ENCODE measurements around the gene RPAP2.

The RPAP2 gene

GRCh38 chr1:92317836-92318493 is 19.1 kb downstream of the RPAP2 start:
- no peak overlapping the region for H3K4me3 ChIP-seq (ENCODE audit: low read depth in 1 of 2, low read length in 2 of 2)
- H3K9ac ChIP-seq (ENCODE audit: low read depth in 1 of 2, low read length in 2 of 2) = no peak overlapping the region
- no peaks in the 10 kb centered on the region for H3K27me3 ChIP-seq (ENCODE audit: control insufficient read depth in 1 of 2, insufficient read depth in 2 of 2, low read length in 2 of 2)
- H3K4me1 ChIP-seq (ENCODE audit: control insufficient read depth in 1 of 2, insufficient read depth in 2 of 2, low read length in 2 of 2) = no peaks in the 10 kb centered on the region
- no peak overlapping the region for H3K27ac ChIP-seq (ENCODE audit: low read depth, low read length)
- H3K9me3 ChIP-seq (ENCODE audit: control insufficient read depth in 1 of 2, low read length in 2 of 2) = no peaks in the 10 kb centered on the region
- H3K36me3 ChIP-seq (ENCODE audit: control insufficient read depth in 1 of 2, insufficient read depth in 2 of 2, low read length in 2 of 2) = no peaks in the 10 kb centered on the region

DNA sequence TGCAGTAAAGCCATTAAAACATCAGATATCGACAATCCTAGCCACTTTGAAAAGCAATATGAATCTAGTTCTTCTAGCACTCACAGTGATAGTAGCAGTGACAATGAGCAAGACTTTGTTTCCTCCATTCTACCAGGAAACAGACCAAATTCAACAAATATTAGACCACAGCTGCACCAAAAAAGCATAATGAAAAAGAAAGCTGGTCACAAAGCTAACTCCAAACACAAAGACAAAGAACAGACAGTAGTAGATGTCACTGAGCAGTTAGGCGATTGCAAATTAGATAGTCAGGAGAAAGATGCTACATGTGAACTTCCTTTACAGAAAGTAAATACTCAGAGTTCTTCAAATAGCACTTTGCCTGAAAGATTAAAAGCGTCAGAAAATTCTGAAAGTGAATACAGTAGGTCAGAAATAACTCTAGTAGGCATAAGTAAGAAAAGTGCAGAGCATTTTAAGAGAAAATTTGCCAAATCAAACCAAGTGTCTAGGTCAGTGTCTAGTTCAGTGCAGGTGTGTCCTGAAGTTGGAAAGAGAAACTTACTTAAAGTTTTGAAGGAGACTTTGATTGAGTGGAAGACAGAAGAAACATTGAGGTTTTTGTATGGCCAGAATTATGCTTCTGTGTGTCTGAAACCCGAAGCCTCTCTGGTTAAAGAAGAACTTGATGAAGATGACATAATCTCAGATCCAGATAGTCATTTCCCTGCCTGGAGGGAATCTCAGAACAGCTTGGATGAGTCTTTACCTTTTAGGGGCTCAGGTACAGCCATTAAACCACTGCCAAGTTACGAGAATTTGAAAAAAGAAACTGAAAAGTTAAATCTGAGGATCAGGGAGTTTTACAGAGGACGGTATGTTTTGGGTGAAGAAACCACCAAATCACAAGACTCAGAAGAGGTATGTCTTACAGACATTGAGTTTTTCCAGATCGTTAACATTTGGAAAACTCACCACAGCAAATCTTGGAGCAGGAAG is 24.9 kb downstream of the RPAP2 start:
- Histone ChIP-seq H3K9me3 (ENCODE audit: control insufficient read depth in 1 of 2, low read length in 2 of 2) (peaks cover 7 to 15% of the 10 kb centered on the region in 2 donors), H3K4me1 (ENCODE audit: control insufficient read depth in 1 of 2, insufficient read depth in 2 of 2, low read length in 2 of 2) (no peaks in the 10 kb centered on the region), H3K4me3 (ENCODE audit: low read depth in 1 of 2, low read length in 2 of 2) (no peak overlapping the region), H3K36me3 (ENCODE audit: control insufficient read depth in 1 of 2, insufficient read depth in 2 of 2, low read length in 2 of 2) (peaks cover 7 to 25% of the 10 kb centered on the region in 2 donors), H3K27ac (ENCODE audit: low read depth, low read length) (no peak overlapping the region), H3K9ac (ENCODE audit: low read depth in 1 of 2, low read length in 2 of 2) (no peak overlapping the region), H3K27me3 (ENCODE audit: control insufficient read depth in 1 of 2, insufficient read depth in 2 of 2, low read length in 2 of 2) (no peaks in the 10 kb centered on the region)

- Histone ChIP-seq H3K27ac (ENCODE audit: low read depth, low read length) (no peak overlapping the region), H3K9me3 (ENCODE audit: control insufficient read depth in 1 of 2, low read length in 2 of 2) (peaks cover 7 to 15% of the 10 kb centered on the region in 2 donors), H3K4me1 (ENCODE audit: control insufficient read depth in 1 of 2, insufficient read depth in 2 of 2, low read length in 2 of 2) (no peaks in the 10 kb centered on the region), H3K27me3 (ENCODE audit: control insufficient read depth in 1 of 2, insufficient read depth in 2 of 2, low read length in 2 of 2) (no peaks in the 10 kb centered on the region), H3K36me3 (ENCODE audit: control insufficient read depth in 1 of 2, insufficient read depth in 2 of 2, low read length in 2 of 2) (peaks cover 7 to 30% of the 10 kb centered on the region in 2 donors), H3K9ac (ENCODE audit: low read depth in 1 of 2, low read length in 2 of 2) (no peak overlapping the region), H3K4me3 (ENCODE audit: low read depth in 1 of 2, low read length in 2 of 2) (no peak overlapping the region)
These were observed 25.9 kb downstream of the RPAP2 start for GRCh38 chr1:92324784-92325183.

GRCh38 chr1:92326681-92327080 is 27.8 kb downstream of the RPAP2 start:
- no peak overlapping the region for H3K9ac ChIP-seq (ENCODE audit: low read depth in 1 of 2, low read length in 2 of 2)
- H3K4me1 ChIP-seq (ENCODE audit: control insufficient read depth in 1 of 2, insufficient read depth in 2 of 2, low read length in 2 of 2) = no peaks in the 10 kb centered on the region
- peaks cover 7 to 15% of the 10 kb centered on the region in 2 donors for H3K9me3 ChIP-seq (ENCODE audit: control insufficient read depth in 1 of 2, low read length in 2 of 2)
- H3K4me3 ChIP-seq (ENCODE audit: low read depth in 1 of 2, low read length in 2 of 2) = no peak overlapping the region
- H3K36me3 ChIP-seq (ENCODE audit: control insufficient read depth in 1 of 2, insufficient read depth in 2 of 2, low read length in 2 of 2) = peaks cover 7 to 33% of the 10 kb centered on the region in 2 donors
- no peaks in the 10 kb centered on the region for H3K27me3 ChIP-seq (ENCODE audit: control insufficient read depth in 1 of 2, insufficient read depth in 2 of 2, low read length in 2 of 2)
- H3K27ac ChIP-seq (ENCODE audit: low read depth, low read length) = no peak overlapping the region

- Histone ChIP-seq H3K27ac (ENCODE audit: low read depth, low read length) (no peak overlapping the region), H3K9me3 (ENCODE audit: control insufficient read depth in 1 of 2, low read length in 2 of 2) (peaks cover 7 to 15% of the 10 kb centered on the region in 2 donors), H3K4me1 (ENCODE audit: control insufficient read depth in 1 of 2, insufficient read depth in 2 of 2, low read length in 2 of 2) (no peaks in the 10 kb centered on the region), H3K27me3 (ENCODE audit: control insufficient read depth in 1 of 2, insufficient read depth in 2 of 2, low read length in 2 of 2) (no peaks in the 10 kb centered on the region), H3K4me3 (ENCODE audit: low read depth in 1 of 2, low read length in 2 of 2) (no peak overlapping the region), H3K9ac (ENCODE audit: low read depth in 1 of 2, low read length in 2 of 2) (no peak overlapping the region), H3K36me3 (ENCODE audit: control insufficient read depth in 1 of 2, insufficient read depth in 2 of 2, low read length in 2 of 2) (peaks cover 7 to 33% of the 10 kb centered on the region in 2 donors)
These were observed 28.9 kb downstream of the RPAP2 start for GRCh38 chr1:92327794-92328193.

- no peak overlapping the region for H3K27ac ChIP-seq (ENCODE audit: low read depth, low read length)
- no peak overlapping the region for H3K4me3 ChIP-seq (ENCODE audit: low read depth in 1 of 2, low read length in 2 of 2)
- no peaks in the 10 kb centered on the region for H3K4me1 ChIP-seq (ENCODE audit: control insufficient read depth in 1 of 2, insufficient read depth in 2 of 2, low read length in 2 of 2)
- H3K9me3 ChIP-seq (ENCODE audit: control insufficient read depth in 1 of 2, low read length in 2 of 2) = peaks cover 7 to 15% of the 10 kb centered on the region in 2 donors
- peaks cover 0 to 27% of the 10 kb centered on the region in 2 donors for H3K36me3 ChIP-seq (ENCODE audit: control insufficient read depth in 1 of 2, insufficient read depth in 2 of 2, low read length in 2 of 2)
- no peaks in the 10 kb centered on the region for H3K27me3 ChIP-seq (ENCODE audit: control insufficient read depth in 1 of 2, insufficient read depth in 2 of 2, low read length in 2 of 2)
- H3K9ac ChIP-seq (ENCODE audit: low read depth in 1 of 2, low read length in 2 of 2) = no peak overlapping the region
These were observed 30.7 kb downstream of the RPAP2 start for GRCh38 chr1:92329347-92330129.

DNA sequence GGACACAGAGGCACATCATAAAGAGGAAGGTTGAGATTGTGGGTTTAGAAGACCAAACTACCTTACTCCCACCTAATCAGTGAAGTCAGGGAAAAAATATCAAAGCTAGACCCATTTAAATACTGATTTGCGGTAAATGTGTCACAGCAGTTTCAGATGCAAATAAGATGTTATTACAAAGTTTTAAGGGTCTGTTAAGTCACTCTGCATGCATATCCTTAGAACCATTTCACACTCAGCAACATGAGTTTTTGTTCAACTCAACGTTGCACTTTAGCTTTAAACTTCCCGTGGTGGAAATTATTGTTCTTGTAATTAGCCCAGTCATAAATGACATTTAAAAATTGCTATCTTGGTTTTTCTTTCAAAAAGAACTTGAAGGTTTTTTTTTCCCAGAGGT is 34.8 kb downstream of the RPAP2 start:
- Histone ChIP-seq H3K36me3 (ENCODE audit: control insufficient read depth in 1 of 2, insufficient read depth in 2 of 2, low read length in 2 of 2) (peaks cover 0 to 28% of the 10 kb centered on the region in 2 donors), H3K9me3 (ENCODE audit: control insufficient read depth in 1 of 2, low read length in 2 of 2) (no peaks in the 10 kb centered on the region), H3K4me1 (ENCODE audit: control insufficient read depth in 1 of 2, insufficient read depth in 2 of 2, low read length in 2 of 2) (no peaks in the 10 kb centered on the region), H3K27me3 (ENCODE audit: control insufficient read depth in 1 of 2, insufficient read depth in 2 of 2, low read length in 2 of 2) (no peaks in the 10 kb centered on the region), H3K9ac (ENCODE audit: low read depth in 1 of 2, low read length in 2 of 2) (no peak overlapping the region), H3K27ac (ENCODE audit: low read depth, low read length) (no peak overlapping the region), H3K4me3 (ENCODE audit: low read depth in 1 of 2, low read length in 2 of 2) (no peak overlapping the region)

GRCh38 chr1:92340154-92340553 is 41.3 kb downstream of the RPAP2 start:
- Histone ChIP-seq H3K9ac (ENCODE audit: low read depth in 1 of 2, low read length in 2 of 2) (no peak overlapping the region), H3K4me1 (ENCODE audit: control insufficient read depth in 1 of 2, insufficient read depth in 2 of 2, low read length in 2 of 2) (no peaks in the 10 kb centered on the region), H3K9me3 (ENCODE audit: control insufficient read depth in 1 of 2, low read length in 2 of 2) (no peaks in the 10 kb centered on the region), H3K27me3 (ENCODE audit: control insufficient read depth in 1 of 2, insufficient read depth in 2 of 2, low read length in 2 of 2) (no peaks in the 10 kb centered on the region), H3K36me3 (ENCODE audit: control insufficient read depth in 1 of 2, insufficient read depth in 2 of 2, low read length in 2 of 2) (peaks cover 3 to 22% of the 10 kb centered on the region in 2 donors), H3K4me3 (ENCODE audit: low read depth in 1 of 2, low read length in 2 of 2) (no peak overlapping the region), H3K27ac (ENCODE audit: low read depth, low read length) (no peak overlapping the region)

GRCh38 chr1:92342401-92342800 is 43.5 kb downstream of the RPAP2 start:
- no peaks in the 10 kb centered on the region for H3K27me3 ChIP-seq (ENCODE audit: control insufficient read depth in 1 of 2, insufficient read depth in 2 of 2, low read length in 2 of 2)
- no peak overlapping the region for H3K9ac ChIP-seq (ENCODE audit: low read depth in 1 of 2, low read length in 2 of 2)
- H3K36me3 ChIP-seq (ENCODE audit: control insufficient read depth in 1 of 2, insufficient read depth in 2 of 2, low read length in 2 of 2) = peaks cover 7 to 14% of the 10 kb centered on the region in 2 donors
- H3K27ac ChIP-seq (ENCODE audit: low read depth, low read length) = no peak overlapping the region
- no peak overlapping the region for H3K4me3 ChIP-seq (ENCODE audit: low read depth in 1 of 2, low read length in 2 of 2)
- no peaks in the 10 kb centered on the region for H3K4me1 ChIP-seq (ENCODE audit: control insufficient read depth in 1 of 2, insufficient read depth in 2 of 2, low read length in 2 of 2)
- H3K9me3 ChIP-seq (ENCODE audit: control insufficient read depth in 1 of 2, low read length in 2 of 2) = no peaks in the 10 kb centered on the region
